ENCODE data around the gene UNC80.

The UNC80 gene

GRCh38 chr2:210020138-210020537, 248.5 kb downstream of the UNC80 start:
- H3K4me3 ChIP-seq (ENCODE audit: low read depth, low read length) = no peak overlapping the region
- TF ChIP-seq CTCF (conservative IDR thresholded peaks at IDR 0.05; ENCODE audit: low read depth, low read length) = no peak
- no peak for DNase-seq (ENCODE audit: low read depth)

DNA sequence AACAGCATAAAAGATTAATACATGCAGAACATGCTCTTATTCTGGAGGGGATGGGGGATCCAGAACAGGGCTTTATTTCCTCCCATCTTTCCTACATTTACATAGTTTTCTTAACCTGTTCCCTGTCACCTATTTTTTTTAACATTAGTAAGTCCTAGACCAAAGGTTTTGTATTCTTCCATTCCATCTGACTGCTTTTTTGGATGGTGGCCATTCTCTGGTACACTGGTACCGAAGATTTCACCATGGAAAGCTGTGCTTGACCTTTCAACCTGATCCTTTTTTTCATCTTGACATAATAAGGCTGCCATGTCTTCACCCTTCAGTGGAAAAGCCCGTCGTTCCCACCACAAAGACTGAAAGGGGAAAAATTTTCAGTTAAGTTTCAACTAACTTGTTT, 251.2 kb downstream of the UNC80 start:
- no peak overlapping the region for H3K4me3 ChIP-seq (ENCODE audit: low read depth, low read length)
- TF ChIP-seq CTCF (conservative IDR thresholded peaks at IDR 0.05; ENCODE audit: low read depth, low read length) = no peak
- DNase-seq (ENCODE audit: low read depth) = no peak

DNA sequence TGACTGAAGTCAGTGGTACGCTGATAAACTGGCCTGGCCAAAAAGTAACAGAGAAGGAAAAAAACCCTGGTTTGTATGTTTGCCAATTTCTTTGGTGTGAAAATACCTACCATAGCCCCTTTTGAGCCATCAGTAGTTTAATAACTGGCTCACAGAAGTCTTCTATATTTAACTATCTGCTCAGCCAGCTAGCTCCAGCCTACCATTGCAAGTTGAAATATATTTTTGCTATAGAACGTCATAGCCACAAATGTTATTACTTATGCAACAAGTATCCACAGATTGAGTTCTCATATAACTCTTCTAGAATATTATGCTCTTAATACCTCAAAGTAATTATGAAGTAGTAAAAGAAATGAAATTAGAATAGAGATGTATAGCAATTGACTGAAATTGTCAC, 256.0 kb downstream of the UNC80 start:
- no peak for DNase-seq (ENCODE audit: low read depth)
- no peak for TF ChIP-seq CTCF (conservative IDR thresholded peaks at IDR 0.05; ENCODE audit: low read depth, low read length)
- no peak overlapping the region for H3K4me3 ChIP-seq (ENCODE audit: low read depth, low read length)

GRCh38 chr2:210028178-210028577, 256.5 kb downstream of the UNC80 start:
- DNase-seq (ENCODE audit: low read depth) = no peak
- no peak for TF ChIP-seq CTCF (conservative IDR thresholded peaks at IDR 0.05; ENCODE audit: low read depth, low read length)
- H3K4me3 ChIP-seq (ENCODE audit: low read depth, low read length) = no peak overlapping the region

- no peak for DNase-seq (ENCODE audit: low read depth)
- H3K4me3 ChIP-seq (ENCODE audit: low read depth, low read length) = no peak overlapping the region
- TF ChIP-seq CTCF (conservative IDR thresholded peaks at IDR 0.05; ENCODE audit: low read depth, low read length) = no peak
Measured at GRCh38 chr2:210034087-210034683, 262.6 kb downstream of the UNC80 start.

GRCh38 chr2:210035679-210036078, 264.0 kb downstream of the UNC80 start:
- TF ChIP-seq CTCF (conservative IDR thresholded peaks at IDR 0.05; ENCODE audit: low read depth, low read length) = no peak
- no peak overlapping the region for H3K4me3 ChIP-seq (ENCODE audit: low read depth, low read length)
- DNase-seq (ENCODE audit: low read depth) = no peak

- DNase-seq (ENCODE audit: low read depth) = no peak
- H3K4me3 ChIP-seq (ENCODE audit: low read depth, low read length) = no peak overlapping the region
- no peak for TF ChIP-seq CTCF (conservative IDR thresholded peaks at IDR 0.05; ENCODE audit: low read depth, low read length)
Measured at GRCh38 chr2:210038078-210038477, 266.4 kb downstream of the UNC80 start.

Measured in choroid plexus epithelial cell (primary cell).